ENCODE results near the gene PRKCA. TPM values are rescaled to one million over a fixed set of nuclear protein-coding genes. Genes with fewer than 3 reads are reported as not detected.
A peak's percentile ranks its signal among the peaks of the same experiment; 100 is the strongest.

PRKCA gene
- total and polyA plus RNA-seq, 2 experiments from 2014 or later = 6.4 to 35.4 TPM

DNA sequence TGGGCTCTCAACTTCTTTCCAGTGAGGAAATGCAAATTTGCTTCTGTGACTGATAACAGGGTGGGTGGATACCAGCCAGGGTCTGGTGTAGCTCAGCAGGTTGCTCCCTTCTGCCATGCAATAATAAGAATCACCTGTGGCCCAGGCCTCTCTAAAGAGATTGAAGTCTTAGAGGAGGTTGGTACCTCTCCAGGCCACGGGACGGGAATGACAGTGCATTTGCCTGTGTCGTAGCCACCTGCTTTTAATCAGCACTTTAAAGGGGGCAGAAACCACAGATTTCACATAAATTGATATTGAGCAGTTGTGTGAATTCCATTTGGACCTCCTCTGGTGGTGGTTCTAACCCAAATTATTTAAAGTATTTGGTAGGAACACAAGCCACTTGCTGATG is 246.9 kb downstream of the PRKCA start (continued):
- TF ChIP-seq, protein P1, sequence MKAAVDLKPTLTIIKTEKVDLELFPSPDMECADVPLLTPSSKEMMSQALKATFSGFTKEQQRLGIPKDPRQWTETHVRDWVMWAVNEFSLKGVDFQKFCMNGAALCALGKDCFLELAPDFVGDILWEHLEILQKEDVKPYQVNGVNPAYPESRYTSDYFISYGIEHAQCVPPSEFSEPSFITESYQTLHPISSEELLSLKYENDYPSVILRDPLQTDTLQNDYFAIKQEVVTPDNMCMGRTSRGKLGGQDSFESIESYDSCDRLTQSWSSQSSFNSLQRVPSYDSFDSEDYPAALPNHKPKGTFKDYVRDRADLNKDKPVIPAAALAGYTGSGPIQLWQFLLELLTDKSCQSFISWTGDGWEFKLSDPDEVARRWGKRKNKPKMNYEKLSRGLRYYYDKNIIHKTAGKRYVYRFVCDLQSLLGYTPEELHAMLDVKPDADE (IDR thresholded peaks at IDR 0.05) = no peak
- TF ChIP-seq EZH2 (IDR thresholded peaks at IDR 0.05; ENCODE audit: low read depth, unreplicated experiment) (no peak), CREB1 (CRISPR knock-in tag; IDR thresholded peaks at IDR 0.05; ENCODE audit: low read depth) (no peak)

DNA sequence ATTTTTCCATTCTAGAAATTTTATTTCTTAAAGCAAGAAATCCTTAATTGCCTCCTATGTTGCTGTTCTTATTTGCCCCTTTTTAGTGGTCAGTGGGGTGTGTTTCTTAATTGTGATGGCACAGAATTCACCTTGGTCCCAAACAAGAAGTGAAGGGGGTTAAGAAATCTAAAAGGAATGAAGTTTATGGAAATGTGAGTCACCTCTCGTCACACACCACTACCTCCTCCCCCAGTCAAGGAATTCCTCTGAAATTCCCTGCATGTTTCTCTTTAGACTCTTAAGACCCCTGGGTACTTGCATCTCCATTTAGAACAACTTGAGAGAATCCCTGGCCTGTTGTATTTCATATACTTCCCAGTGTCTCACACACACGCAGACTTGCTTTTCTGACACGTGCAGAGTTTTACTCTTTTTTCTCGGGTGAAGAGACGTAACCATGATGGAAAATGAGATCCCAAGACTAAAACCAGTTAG is 247.4 kb downstream of the PRKCA start:
- H3K4me3 ChIP-seq = no peak overlapping the region
- TF ChIP-seq CREB1 (CRISPR knock-in tag; IDR thresholded peaks at IDR 0.05; ENCODE audit: low read depth) = peak; percentile 70; the same call in 1 of the 2 replicates
- TF ChIP-seq, protein P2, sequence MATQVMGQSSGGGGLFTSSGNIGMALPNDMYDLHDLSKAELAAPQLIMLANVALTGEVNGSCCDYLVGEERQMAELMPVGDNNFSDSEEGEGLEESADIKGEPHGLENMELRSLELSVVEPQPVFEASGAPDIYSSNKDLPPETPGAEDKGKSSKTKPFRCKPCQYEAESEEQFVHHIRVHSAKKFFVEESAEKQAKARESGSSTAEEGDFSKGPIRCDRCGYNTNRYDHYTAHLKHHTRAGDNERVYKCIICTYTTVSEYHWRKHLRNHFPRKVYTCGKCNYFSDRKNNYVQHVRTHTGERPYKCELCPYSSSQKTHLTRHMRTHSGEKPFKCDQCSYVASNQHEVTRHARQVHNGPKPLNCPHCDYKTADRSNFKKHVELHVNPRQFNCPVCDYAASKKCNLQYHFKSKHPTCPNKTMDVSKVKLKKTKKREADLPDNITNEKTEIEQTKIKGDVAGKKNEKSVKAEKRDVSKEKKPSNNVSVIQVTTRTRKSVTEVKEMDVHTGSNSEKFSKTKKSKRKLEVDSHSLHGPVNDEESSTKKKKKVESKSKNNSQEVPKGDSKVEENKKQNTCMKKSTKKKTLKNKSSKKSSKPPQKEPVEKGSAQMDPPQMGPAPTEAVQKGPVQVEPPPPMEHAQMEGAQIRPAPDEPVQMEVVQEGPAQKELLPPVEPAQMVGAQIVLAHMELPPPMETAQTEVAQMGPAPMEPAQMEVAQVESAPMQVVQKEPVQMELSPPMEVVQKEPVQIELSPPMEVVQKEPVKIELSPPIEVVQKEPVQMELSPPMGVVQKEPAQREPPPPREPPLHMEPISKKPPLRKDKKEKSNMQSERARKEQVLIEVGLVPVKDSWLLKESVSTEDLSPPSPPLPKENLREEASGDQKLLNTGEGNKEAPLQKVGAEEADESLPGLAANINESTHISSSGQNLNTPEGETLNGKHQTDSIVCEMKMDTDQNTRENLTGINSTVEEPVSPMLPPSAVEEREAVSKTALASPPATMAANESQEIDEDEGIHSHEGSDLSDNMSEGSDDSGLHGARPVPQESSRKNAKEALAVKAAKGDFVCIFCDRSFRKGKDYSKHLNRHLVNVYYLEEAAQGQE (IDR thresholded peaks at IDR 0.05; ENCODE audit: unreplicated experiment) = no peak
- H3K4me3 Mint-ChIP-seq = peak overlapping the region; percentile 44; the same call in 2 of the 3 replicates
- H3K9me3 Mint-ChIP-seq = peaks cover 16% of the 10 kb centered on the region
- no peaks in the 10 kb centered on the region for H3K27me3 ChIP-seq (ENCODE audit: insufficient read depth)
- no peaks in the 10 kb centered on the region for H3F3A ChIP-seq (replicated peaks; ENCODE audit: low read depth)
- peak; percentile 89 for DNase-seq (ENCODE audit: low spot score)
- peaks cover 25% of the 10 kb centered on the region for H3K4me1 ChIP-seq (ENCODE audit: insufficient read depth)
- ATAC-seq = peak; percentile 90
- H3K4me2 ChIP-seq = peak overlapping the region; percentile 55
- no peaks in the 10 kb centered on the region for H4K20me1 ChIP-seq (replicated peaks; ENCODE audit: insufficient read depth)
- H2AFZ ChIP-seq = no peak overlapping the region
- H3K36me3 ChIP-seq (ENCODE audit: insufficient read depth) = no peaks in the 10 kb centered on the region
- H3K79me2 ChIP-seq (replicated peaks; ENCODE audit: insufficient read depth) = no peaks in the 10 kb centered on the region
- peaks cover 34% of the 10 kb centered on the region for H3K4me1 Mint-ChIP-seq
- H3K9me2 ChIP-seq (ENCODE audit: insufficient read depth) = no peaks in the 10 kb centered on the region
- peak overlapping the region; percentile 98 for H3K27ac Mint-ChIP-seq
- peaks cover 7% of the 10 kb centered on the region for H3K27me3 Mint-ChIP-seq (ENCODE audit: insufficient read depth, low read depth, poor library complexity)
- H3K36me3 Mint-ChIP-seq (ENCODE audit: low read depth) = peaks cover 17% of the 10 kb centered on the region
- peak overlapping the region; percentile 91 for H3K27ac ChIP-seq (ENCODE audit: low read depth)

DNA sequence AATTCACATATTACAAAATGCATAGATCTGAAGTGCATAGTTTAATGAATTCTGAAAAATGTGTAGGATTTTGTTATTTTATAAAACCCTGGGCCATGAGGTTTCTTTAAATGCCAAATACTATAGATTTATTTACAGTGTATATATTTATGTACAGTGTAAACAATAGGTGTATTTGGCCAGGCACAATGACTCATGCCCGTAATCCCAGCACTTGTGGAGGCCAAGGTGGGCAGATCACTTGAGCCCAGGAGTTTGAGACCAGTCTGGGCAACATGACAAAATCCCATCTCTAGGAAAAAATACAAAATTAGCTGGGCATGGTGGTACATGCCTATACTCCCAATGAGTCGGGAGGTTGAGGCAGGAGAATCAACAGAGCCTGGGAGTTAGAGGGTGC is 249.4 kb downstream of the PRKCA start:
- peaks cover 5% of the 10 kb centered on the region; the same call in 2 of the 3 replicates for H3K36me3 Mint-ChIP-seq (ENCODE audit: low read depth)
- no peak overlapping the region for H3K4me2 ChIP-seq

More for the DNA sequence above, 249.4 kb downstream of the PRKCA start:
- no peaks in the 10 kb centered on the region for H3K9me2 ChIP-seq (ENCODE audit: insufficient read depth)
- ATAC-seq (no peak), DNase-seq (ENCODE audit: low spot score) (no peak)
- Mint-ChIP-seq H3K4me3 (no peak overlapping the region), H3K4me1 (peaks cover 34% of the 10 kb centered on the region), H3K9me3 (no peaks in the 10 kb centered on the region; the same call in 2 of the 3 replicates), H3K27ac (no peak overlapping the region), H3K27me3 (ENCODE audit: insufficient read depth, low read depth, poor library complexity) (peaks cover 7% of the 10 kb centered on the region)
- H4K20me1 ChIP-seq (replicated peaks; ENCODE audit: insufficient read depth) = no peaks in the 10 kb centered on the region
- no peak overlapping the region for H3K4me3 ChIP-seq
- no peaks in the 10 kb centered on the region for H3K36me3 ChIP-seq (ENCODE audit: insufficient read depth)
- TF ChIP-seq ZNF114 (CRISPR knock-in tag; IDR thresholded peaks at IDR 0.05) (no peak), ZNF331 (CRISPR knock-in tag; IDR thresholded peaks at IDR 0.05; ENCODE audit: low read depth) (no peak)
- peaks cover 25% of the 10 kb centered on the region for H3K4me1 ChIP-seq (ENCODE audit: insufficient read depth)
- no peaks in the 10 kb centered on the region for H3K79me2 ChIP-seq (replicated peaks; ENCODE audit: insufficient read depth)
- no peak overlapping the region for H3K27ac ChIP-seq (ENCODE audit: low read depth)
- no peaks in the 10 kb centered on the region for H3K27me3 ChIP-seq (ENCODE audit: insufficient read depth)
- no peaks in the 10 kb centered on the region for H3F3A ChIP-seq (replicated peaks; ENCODE audit: low read depth)
- no peak overlapping the region for H2AFZ ChIP-seq
